ENCODE results near the gene MAP3K20.

DNA sequence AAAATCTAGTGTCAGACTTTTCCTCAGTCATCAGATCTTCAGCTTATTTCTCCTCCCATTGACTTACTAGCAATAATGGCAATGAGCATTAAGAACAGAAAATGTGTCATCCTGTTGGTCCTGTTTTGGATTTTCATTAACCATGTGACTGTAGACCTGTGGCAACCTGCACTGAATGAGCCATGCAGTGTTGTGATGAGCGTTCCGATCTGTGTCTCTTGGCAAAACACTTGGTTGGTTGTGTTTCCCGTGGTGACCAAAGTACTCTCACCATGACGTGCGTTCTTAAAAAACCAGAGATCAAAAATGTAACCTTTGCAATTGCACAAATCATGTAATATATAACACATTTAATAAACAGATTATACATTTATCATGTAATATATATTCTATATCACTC is 138.6 kb downstream of the MAP3K20 start:
- no peak for TF ChIP-seq EZH2 (IDR thresholded peaks at IDR 0.05; ENCODE audit: low read length, missing control alignments)
- TF ChIP-seq CTCF (conservative IDR thresholded peaks at IDR 0.05 in 1 of 2, IDR thresholded peaks at IDR 0.05 in 1 of 2; ENCODE audit: low read depth in 1 of 2, low read length in 2 of 2) = no peak
